Stimulated activated CD4-positive, alpha-beta T cell treated with anti-CD3 and anti-CD28 coated beads, TNF-alpha, amount 100 ng/mL, for 48 hours (primary cell): Measurements from ENCODE around the gene SEC24D.

Experiments used
- DNase-seq, 3 donors: peaks; one replicate each; pipeline ENCODE4 v3.0.0-alpha.2; 2020; ENCODE audit warnings: low read depth in 3 of 3

Gene SEC24D

DNA sequence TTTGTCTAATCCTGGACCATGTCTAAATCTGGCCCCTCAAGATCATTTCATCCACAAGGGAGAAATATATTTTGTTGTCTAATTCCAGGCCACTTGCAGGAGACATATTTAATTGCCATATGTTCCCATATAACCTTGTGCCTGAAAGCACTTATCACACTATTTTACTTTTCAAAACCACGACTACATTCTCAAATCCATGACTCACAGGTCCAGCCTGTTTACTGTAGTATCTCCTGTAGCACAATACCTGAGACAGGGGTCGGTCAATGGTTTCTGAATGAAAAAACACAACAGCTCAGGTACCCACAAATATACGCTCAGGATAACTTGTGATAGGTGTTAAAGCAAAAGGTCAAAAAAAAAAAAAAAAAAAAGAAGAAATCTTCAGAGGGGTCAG, 60.9 kb downstream of the SEC24D start:
- DNase-seq: no peak

DNA sequence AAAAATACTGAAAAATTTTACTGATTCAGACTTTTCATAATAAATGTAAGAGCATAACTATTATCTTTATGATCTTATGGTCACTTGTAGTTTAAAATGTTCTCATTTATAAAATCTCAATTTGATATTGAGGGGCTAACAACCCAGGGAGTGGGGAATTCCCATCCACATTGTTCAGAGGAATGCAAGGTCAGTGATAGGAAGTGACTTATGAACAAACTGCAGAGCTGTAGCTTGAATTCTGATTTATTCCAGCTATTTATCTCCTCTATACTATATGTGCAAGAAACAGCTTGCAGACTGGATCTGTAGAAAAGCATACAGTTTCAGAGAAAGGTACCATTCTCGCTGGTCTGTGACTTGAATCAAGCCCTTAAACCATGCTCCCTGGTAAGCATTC, 61.6 kb downstream of the SEC24D start:
- no peak for DNase-seq

DNA sequence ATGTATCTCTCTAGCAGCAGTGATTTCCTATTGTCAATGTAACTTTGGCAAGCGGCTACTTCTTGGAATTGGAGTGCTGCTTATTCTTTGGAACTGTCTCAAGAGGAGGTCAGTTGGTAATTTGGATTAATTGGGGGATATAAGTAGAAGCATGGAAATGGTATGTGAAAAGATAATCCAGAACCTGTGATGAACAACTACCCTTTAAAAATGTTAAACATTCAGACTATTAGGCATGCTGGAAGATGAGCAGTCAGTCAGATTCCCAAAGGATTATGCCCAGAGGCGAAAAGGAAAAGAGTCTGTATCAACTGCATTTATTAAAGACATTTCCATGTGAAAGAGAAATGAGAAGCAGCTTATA, 62.5 kb downstream of the SEC24D start:
- DNase-seq: no peak

DNA sequence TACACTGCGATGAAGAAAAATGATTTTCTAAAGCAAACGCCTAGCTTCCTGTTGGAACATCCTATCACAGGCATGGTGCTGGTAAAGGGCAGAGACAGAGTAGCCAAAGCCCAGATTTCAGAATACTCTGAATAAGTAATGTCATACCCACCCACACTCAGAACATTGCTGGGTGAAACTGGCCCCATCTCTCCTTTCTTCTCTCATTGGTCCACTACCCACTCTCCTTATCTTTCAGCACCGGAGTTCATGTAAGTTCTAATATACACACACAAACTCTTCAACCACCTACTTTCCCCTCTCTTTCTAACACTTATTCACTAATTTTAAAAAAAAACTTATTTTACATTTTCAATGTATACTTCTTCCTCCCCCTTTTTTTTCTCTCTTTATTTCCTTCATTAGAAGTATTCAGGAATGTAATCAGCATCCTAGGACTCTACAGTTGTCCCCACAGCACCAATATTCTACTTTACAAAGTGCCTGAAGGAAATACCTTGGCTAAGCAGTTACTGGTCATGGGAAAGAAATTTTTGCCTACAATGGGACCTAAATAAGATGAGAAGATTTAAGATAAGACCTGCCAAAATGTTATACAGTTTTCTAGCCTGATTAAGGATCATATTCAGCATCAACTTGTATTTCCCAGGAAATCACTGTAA, 63.0 kb downstream of the SEC24D start:
- no peak for DNase-seq

DNA sequence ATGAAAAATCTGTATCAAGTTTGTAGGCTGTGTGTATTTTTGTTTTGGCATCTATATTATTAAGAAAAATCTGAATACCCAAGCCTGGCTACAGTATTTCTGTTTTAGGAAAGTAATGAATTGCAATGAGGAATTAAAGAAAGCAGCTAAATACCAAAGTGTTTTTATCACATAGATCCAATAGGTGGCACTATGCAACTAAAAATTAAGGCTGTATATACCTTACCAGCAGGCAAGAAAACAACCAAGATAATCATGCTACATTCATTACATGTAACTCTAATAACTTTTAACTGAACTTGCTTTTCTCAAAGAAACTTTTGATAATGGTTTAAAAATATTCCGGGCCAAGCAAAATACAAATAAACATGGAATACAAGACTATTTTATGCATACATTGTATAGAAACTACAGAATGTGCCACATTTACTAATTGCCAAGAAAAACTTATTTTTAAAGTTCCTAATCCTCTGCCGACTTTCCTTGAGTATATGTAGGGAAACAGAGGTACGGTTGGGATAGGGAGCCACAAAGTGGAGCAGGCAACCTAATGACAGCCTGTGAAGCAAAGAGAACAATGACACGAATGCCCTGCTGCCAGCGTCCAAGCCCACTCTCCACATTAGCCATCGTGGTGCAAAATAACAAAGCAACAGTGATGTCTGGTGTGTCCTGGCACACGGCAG, 63.7 kb downstream of the SEC24D start:
- DNase-seq: no peak

DNA sequence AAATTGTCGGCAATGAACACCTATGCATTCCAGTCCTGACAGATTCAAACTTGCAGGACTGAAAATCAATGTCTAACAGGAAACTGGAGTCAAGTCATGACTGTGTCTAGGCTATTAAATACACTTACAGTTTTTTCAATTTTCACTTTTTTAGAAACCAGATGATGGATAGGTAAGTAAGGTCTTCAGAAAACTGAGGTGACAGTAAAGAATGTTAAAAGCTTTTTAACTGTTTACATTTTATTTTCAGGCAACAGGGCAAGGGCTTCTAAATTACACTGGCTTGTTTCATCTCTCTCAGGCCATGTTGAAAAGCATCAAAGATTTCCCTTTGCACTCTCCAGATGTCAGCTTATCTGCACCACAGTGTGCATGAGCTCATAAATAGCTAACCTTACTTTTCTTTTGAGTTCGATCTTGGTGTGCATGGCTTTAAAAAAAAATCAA, 65.2 kb downstream of the SEC24D start:
- no peak for DNase-seq

DNA sequence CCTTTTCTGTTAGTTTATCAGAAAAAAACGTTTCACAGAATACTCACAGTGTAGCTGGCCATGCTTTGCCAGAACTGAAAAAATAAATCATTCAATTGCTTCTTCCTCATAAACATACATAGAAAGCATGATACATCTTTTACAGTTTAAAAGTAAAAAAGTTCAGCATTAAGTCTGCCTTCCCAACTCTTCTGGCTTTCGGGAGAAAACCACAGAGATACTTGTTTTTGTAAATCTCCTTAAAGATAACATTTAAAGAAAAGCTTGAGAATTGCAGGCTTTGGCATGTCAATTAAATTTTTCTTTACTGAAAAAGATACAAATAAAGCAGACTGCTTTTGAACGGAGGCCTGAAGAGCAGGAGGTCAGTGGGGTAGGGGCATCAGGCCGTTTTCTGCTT, 66.8 kb downstream of the SEC24D start:
- DNase-seq: no peak

DNA sequence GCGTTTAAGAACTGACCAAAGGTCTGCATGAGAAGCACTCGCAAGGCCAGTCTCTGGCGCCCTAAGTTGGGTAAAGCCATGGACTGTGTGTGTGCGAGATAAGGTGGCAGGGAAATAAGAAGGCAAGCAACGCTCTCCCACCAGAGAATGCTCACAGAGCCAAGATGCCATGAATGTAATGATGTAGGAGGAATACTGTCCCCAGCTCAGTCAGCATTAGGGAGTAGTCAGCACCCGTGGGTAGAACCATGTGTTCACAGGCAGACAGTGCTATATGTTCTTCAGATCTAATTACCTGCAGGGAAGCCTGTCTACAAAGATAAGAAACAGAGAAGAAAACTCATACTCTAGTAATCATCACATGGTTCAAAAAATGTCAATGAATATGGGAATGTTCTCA, 68.8 kb downstream of the SEC24D start:
- DNase-seq: no peak

DNA sequence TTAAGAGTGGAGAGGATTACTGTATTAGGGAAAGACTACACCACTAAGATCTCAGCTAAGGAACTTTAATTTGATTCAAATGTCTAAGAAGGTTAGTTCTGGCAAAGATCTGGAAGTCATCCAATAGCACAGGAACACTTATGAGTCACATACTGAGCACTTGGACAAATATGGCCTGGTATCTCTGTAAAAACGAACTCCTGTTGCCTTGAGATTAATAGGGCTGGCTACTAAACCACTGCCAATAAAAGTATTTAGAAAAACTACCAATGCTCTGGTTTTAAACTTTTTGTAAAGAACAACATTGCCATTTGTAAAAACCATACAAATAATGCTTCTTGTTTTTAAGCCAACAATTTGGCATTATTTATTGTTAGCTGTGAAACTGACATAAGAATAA, 70.5 kb downstream of the SEC24D start:
- DNase-seq: no peak

DNA sequence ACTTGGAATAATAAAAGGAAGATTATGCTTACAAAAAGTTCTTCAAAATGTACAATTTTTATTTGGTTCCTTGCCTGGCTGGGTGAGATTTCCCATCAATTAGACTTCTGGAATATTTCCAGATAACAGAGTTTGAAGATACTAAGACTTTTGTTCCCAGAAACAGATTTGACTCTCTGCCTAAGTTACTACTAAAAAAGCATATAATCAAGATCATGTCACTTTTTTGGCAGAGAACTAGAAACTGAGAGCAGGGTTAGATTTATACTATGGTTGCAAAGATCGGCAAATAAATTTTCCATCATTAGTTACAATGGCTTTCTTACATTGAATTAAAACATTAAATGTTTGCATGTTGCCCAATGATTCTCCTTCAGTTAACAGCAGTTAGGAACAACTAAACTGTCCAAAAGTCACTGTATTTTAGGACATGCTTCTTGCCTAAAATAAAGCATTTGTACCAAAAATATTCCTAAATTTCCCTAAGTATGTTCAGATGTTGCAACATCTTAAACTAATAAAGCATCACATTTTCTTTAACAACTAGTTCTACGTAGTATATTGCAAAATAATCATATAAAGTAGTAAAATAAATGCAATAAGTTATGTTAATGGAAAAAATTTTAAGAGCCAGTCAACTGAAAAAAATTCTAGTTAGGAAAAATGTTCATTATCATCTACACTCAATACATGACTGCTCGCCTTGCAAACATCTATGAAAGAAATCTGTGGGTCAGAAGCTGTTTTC, 73.0 kb downstream of the SEC24D start:
- DNase-seq: no peak

DNA sequence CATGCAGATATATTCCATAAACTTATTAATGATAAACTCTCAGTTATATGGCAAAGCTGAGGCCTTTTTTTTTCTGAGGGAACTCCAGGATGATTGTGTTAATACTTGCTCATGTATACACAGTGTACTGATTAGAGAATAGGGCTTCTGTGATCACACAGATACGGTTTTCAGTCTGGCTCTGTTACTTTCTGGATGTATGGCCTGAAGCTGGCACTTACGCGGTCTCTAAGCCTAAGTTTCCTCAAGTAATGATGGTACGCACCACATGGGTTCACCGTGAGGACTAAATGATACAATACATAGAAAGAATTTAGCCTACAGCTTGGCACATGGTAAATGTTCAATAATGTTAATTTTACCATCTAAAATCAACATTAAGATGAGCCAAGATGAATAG, 73.8 kb downstream of the SEC24D start:
- DNase-seq: no peak

DNA sequence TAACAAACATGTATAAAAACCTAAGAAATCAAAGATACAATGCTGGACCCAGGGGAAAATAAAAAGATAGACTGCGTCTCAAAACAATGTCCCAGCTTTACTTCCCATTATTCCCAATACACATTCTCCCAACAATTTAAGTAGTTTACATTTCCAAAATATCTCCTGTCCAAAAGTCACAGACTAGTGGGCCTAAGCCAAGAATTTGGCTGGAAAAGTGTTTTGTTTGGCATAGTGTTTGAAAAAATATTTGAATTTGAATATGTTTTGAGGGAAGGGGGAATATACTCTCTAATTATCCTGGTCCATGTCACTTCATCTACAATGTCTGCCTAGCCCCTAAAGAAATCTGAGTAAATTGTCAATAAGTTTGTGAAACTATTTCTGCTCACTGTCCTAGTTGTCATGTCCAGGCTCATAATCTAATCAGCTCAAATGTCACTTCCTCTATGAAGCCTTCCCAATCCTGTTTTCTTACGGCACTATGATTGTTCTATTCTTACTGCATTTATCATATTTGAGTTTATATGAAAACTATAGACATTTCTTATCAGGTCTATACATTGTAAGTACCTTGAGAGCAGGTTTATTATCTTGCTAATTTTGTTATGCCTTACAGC, 74.4 kb downstream of the SEC24D start:
- no peak for DNase-seq

DNA sequence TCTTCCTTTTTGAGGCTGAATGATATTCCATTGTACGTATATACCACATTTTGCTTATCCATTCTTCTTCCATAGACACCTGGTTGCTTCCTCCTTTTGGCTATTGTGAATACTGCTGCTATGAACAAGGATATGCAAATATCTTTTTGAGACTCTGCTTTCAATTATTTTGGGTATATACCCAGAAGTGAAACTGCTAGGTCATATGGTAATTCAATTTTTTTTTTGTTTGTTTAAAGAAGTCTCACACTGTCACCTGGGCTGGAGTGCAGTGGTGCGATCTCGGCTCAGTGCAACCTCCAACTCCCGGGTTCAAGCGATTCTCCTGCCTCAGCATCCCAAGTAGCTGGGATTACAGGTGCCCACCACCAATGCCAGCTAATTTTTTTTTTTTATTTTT, 75.4 kb downstream of the SEC24D start:
- DNase-seq: no peak

DNA sequence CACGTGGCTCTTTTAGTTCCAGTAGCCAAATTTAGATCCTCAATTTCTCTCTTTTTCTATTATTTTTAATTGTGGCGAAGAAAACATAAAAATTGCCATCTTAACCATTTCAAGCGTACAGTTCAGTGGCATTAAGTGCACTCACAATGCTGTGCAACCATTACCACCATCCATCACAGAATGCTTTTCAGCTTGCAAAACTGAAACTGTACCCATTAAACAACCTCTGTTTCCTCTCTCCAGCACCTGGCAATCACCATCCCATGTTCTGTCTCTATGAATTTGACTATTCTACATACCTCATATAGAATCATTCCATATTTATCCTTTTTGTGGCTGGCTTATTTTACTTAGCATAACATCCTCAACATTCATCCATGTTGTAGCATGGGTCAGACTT, 75.8 kb downstream of the SEC24D start:
- no peak for DNase-seq

DNA sequence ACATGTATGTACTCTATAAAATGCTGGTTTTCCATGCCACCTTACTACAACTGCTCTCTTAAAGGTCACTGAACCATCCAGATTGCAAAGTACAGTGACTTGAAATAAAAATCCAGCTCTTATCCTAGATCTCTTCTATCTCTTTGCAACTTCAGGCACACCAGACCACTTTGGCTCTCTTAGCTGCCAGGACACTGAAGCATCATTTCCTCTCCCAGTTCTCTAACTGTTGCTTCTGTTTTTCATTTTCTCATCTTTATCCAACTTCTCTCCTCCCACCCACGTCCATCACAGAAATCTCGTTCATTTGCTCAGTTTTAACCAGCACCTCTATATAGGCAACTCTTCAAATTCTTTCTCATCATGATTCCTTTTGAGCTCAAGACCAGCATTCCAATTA, 76.4 kb downstream of the SEC24D start:
- no peak for DNase-seq

DNA sequence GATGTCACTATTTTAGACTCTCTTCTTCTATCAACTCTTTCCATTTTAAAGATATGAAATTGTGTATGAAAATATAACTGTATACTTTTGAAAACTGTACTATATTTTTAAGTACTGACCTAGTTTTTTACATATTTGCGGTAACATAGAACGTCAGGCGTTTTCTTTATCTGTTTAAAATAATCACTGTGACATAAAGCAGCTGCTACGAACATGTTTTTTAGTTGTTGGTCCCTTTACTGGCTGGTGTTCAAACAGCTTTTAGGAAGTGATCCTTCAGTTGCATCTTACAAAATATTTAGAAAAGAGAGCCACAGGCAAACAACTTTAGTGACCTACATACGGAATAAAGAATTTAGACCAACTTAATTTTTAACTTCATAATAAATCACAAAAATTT, 77.6 kb downstream of the SEC24D start:
- DNase-seq: no peak

DNA sequence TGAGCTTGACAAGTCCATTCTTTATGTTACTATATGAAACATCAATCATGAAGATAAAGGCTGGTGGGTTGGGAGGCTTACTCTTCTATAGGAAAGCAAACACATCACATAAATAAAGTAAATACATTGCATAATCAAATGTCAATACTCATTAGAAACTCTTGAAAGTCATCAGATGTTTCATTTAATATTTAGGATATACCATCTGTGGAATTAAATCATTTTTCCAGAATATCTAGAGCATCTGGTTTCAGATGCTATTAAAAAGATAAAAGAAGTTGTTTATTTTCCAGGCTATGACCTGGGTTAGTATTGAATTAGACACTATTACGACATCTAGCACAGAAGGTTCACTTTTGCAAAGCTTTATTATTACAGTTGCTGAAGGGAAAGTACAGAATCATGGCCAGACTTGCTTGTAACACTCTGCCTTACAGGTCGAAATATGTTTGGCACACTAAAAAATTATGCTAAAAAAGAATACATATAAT, 78.1 kb downstream of the SEC24D start:
- DNase-seq: no peak

DNA sequence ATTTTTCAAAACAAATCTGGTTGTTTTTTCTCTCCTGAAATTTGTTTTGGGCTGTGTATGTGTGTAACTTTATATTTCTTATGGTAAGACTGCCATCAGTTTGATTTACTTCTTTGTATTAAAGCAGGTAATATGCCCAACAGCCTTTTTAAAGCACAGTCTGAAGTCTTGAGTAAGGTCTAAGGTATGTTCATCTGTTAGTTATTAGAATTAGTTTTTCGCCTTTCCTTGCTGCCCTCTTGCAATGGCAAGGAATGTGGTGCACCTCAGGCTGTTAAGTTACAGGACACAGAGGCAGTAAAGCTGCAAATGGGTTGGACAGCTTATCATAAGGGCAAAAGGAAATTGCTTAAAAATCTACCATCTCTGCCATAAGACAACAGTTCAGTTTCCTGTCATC, 79.0 kb downstream of the SEC24D start:
- no peak for DNase-seq

DNA sequence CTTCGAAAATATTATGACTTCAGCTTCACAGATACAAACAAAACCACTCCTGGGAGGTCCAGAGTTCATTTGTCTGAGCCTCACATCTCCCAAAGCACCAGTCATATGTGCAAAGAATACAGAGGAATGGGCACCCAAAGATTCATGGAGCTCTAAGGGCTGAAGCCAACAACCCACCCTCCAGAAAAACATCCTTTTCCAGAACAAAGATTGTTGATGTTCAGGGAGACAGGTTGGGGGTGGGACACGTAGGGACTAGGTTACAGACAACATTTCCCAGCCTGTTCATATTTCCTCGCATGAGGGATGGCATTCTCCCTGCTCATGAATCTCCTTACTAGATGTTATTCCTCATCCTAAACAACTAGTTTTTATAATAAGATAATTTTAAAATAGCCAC, 79.5 kb downstream of the SEC24D start:
- DNase-seq: no peak

DNA sequence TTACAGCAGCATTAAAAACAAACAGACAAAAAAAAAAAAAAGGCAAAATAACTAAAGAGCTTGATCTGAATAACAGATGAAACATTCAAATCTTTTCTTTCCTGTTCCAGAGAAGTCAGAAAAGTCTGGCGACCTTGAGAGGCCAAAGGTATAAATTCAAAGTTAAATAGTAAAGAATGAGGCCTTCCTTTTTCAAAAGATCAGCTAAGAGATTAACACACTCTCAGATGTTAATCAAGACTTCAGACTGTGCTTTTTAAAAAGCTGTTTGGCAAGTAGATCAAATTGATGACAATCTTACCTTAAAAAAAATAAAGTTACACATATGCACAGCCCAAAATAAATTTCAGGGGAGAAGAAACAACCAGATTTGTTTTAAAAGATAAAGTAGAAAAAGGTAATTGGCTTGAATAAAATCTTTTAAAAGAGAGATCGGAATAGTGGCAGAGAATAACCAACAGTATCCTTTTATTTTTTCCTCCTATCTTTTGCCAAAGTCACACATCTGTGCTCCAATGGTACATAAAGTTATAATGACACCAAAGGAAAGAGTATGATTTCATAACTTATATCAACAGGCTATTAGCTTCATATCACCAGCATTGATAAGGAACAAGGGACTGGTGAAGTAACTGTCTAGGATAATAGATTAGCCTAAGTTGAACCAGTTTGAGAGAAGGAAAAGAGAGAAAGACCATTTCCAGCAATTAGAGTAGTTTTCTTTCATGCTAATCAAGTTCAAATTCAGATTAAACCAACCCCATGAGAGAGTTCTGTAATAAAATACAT, 80.3 kb downstream of the SEC24D start:
- no peak for DNase-seq

DNA sequence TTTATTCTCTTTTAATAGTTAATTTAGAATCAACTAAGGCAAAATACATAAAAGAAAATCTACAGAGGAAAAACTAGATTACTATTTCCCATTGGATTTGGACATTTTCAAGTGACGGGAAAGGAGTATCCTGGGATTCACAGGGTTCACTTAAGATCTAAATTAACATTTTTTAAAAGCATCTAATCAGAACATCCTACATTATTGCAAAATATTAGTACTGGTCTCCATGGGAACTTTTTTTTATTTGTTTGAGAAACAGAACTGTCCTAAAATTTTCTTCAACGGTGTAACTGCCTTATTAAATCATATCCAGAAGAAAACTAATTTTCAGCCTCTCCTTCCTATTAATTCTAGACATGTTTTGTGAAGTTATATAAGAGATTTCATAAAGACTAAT, 81.0 kb downstream of the SEC24D start:
- DNase-seq: no peak

DNA sequence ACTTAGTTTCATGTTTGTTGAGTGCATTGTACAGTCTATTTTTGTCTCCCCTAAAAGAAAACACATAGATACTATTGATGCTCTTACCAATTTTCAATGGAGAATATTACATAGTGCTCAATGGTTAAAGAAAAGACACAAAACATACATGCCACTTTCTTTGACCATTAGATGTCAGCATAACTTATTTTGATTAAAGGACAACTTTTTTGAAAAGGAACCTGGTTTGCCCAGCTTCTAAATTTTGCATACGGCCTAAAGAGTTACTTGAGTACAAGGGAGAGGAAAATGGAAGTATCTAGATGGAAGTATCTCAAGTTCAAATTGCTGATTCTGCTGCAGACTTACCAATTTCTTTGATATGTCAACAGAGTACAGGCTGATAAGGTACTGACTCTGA, 82.2 kb downstream of the SEC24D start:
- no peak for DNase-seq
